ENCODE results near the gene ANXA10. TPM values are rescaled to one million over a fixed set of nuclear protein-coding genes. Genes with fewer than 3 reads are reported as not detected.
"Not testable (repeated sequence)": the region's sequence is repeated elsewhere in the genome, so short reads cannot be mapped to it uniquely, and the experiment has no call there.

Gene ANXA10
- total and polyA plus RNA-seq, 2 experiments from 2014 or later = not detected

GRCh38 chr4:168113059-168113458 lies 20.7 kb downstream of the ANXA10 start:
- H3K4me1 Mint-ChIP-seq; H3K9me2 ChIP-seq (ENCODE audit: insufficient read depth); H3K27me3 ChIP-seq (ENCODE audit: insufficient read depth); H3K4me3 ChIP-seq; H3K27me3 Mint-ChIP-seq (ENCODE audit: insufficient read depth, low read depth, poor library complexity); H3K79me2 ChIP-seq (replicated peaks; ENCODE audit: insufficient read depth); H3K36me3 Mint-ChIP-seq (ENCODE audit: low read depth); H3K27ac ChIP-seq (ENCODE audit: low read depth); H3K4me1 ChIP-seq (ENCODE audit: insufficient read depth); H2AFZ ChIP-seq; DNase-seq (ENCODE audit: low spot score); ATAC-seq; H3K4me2 ChIP-seq; H3K9me3 Mint-ChIP-seq; H4K20me1 ChIP-seq (replicated peaks; ENCODE audit: insufficient read depth); H3F3A ChIP-seq (replicated peaks; ENCODE audit: low read depth); H3K4me3 Mint-ChIP-seq; H3K27ac Mint-ChIP-seq; H3K36me3 ChIP-seq (ENCODE audit: insufficient read depth): not testable (repeated sequence)

DNA sequence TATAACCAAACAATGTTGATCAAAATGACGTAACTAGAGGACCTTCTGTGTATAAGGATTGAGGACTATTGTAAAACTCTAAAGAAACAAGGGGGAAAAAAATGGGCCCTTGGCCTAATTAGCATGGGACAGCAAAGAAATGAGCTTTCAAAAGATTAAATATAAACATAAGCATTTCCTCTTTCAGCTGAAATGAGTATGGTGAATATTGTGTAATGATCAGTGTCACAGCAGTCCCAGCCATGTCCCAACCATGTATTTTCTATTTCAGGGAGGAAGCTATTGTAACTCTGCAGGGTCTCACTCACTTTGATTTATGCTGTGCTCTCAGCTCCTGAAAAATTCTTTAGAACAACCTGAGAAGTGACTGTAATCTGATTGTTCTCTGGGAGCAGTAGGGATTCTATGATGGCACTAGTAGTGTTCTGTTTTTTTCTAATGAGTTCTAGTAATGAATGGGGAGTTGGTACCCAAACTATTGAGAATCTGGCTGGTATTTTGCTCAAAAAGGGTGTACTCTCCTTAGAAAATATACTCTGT lies 25.8 kb downstream of the ANXA10 start:
- DNase-seq (ENCODE audit: low spot score) (no peak), ATAC-seq (no peak)
- Histone ChIP-seq H2AFZ (no peak overlapping the region), H3K79me2 (replicated peaks; ENCODE audit: insufficient read depth) (no peaks in the 10 kb centered on the region), H3K4me2 (no peak overlapping the region), H3K4me3 (no peak overlapping the region), H4K20me1 (replicated peaks; ENCODE audit: insufficient read depth) (no peaks in the 10 kb centered on the region), H3K27me3 (ENCODE audit: insufficient read depth) (no peaks in the 10 kb centered on the region), H3K4me1 (ENCODE audit: insufficient read depth) (no peaks in the 10 kb centered on the region), H3K27ac (ENCODE audit: low read depth) (no peak overlapping the region), H3K36me3 (ENCODE audit: insufficient read depth) (no peaks in the 10 kb centered on the region), H3K9me2 (ENCODE audit: insufficient read depth) (no peaks in the 10 kb centered on the region), H3F3A (replicated peaks; ENCODE audit: low read depth) (no peaks in the 10 kb centered on the region)
- no peak overlapping the region for H3K4me3 Mint-ChIP-seq
- TF ChIP-seq, protein P1, sequence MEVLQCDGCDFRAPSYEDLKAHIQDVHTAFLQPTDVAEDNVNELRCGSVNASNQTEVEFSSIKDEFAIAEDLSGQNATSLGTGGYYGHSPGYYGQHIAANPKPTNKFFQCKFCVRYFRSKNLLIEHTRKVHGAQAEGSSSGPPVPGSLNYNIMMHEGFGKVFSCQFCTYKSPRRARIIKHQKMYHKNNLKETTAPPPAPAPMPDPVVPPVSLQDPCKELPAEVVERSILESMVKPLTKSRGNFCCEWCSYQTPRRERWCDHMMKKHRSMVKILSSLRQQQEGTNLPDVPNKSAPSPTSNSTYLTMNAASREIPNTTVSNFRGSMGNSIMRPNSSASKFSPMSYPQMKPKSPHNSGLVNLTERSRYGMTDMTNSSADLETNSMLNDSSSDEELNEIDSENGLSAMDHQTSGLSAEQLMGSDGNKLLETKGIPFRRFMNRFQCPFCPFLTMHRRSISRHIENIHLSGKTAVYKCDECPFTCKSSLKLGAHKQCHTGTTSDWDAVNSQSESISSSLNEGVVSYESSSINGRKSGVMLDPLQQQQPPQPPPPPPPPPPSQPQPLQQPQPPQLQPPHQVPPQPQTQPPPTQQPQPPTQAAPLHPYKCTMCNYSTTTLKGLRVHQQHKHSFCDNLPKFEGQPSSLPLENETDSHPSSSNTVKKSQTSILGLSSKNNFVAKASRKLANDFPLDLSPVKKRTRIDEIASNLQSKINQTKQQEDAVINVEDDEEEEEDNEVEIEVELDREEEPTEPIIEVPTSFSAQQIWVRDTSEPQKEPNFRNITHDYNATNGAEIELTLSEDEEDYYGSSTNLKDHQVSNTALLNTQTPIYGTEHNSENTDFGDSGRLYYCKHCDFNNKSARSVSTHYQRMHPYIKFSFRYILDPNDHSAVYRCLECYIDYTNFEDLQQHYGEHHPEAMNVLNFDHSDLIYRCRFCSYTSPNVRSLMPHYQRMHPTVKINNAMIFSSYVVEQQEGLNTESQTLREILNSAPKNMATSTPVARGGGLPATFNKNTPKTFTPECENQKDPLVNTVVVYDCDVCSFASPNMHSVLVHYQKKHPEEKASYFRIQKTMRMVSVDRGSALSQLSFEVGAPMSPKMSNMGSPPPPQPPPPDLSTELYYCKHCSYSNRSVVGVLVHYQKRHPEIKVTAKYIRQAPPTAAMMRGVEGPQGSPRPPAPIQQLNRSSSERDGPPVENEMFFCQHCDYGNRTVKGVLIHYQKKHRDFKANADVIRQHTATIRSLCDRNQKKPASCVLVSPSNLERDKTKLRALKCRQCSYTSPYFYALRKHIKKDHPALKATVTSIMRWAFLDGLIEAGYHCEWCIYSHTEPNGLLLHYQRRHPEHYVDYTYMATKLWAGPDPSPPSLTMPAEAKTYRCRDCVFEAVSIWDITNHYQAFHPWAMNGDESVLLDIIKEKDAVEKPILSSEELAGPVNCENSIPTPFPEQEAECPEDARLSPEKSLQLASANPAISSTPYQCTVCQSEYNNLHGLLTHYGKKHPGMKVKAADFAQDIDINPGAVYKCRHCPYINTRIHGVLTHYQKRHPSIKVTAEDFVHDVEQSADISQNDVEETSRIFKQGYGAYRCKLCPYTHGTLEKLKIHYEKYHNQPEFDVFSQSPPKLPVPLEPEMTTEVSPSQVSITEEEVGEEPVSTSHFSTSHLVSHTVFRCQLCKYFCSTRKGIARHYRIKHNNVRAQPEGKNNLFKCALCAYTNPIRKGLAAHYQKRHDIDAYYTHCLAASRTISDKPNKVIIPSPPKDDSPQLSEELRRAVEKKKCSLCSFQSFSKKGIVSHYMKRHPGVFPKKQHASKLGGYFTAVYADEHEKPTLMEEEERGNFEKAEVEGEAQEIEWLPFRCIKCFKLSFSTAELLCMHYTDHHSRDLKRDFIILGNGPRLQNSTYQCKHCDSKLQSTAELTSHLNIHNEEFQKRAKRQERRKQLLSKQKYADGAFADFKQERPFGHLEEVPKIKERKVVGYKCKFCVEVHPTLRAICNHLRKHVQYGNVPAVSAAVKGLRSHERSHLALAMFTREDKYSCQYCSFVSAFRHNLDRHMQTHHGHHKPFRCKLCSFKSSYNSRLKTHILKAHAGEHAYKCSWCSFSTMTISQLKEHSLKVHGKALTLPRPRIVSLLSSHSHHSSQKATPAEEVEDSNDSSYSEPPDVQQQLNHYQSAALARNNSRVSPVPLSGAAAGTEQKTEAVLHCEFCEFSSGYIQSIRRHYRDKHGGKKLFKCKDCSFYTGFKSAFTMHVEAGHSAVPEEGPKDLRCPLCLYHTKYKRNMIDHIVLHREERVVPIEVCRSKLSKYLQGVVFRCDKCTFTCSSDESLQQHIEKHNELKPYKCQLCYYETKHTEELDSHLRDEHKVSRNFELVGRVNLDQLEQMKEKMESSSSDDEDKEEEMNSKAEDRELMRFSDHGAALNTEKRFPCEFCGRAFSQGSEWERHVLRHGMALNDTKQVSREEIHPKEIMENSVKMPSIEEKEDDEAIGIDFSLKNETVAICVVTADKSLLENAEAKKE (CRISPR knock-in tag; IDR thresholded peaks at IDR 0.05) = no peak
- TF ChIP-seq ZNF114 (CRISPR knock-in tag; IDR thresholded peaks at IDR 0.05) = no peak
- TF ChIP-seq, protein P2, sequence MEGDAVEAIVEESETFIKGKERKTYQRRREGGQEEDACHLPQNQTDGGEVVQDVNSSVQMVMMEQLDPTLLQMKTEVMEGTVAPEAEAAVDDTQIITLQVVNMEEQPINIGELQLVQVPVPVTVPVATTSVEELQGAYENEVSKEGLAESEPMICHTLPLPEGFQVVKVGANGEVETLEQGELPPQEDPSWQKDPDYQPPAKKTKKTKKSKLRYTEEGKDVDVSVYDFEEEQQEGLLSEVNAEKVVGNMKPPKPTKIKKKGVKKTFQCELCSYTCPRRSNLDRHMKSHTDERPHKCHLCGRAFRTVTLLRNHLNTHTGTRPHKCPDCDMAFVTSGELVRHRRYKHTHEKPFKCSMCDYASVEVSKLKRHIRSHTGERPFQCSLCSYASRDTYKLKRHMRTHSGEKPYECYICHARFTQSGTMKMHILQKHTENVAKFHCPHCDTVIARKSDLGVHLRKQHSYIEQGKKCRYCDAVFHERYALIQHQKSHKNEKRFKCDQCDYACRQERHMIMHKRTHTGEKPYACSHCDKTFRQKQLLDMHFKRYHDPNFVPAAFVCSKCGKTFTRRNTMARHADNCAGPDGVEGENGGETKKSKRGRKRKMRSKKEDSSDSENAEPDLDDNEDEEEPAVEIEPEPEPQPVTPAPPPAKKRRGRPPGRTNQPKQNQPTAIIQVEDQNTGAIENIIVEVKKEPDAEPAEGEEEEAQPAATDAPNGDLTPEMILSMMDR (conservative IDR thresholded peaks at IDR 0.05; ENCODE audit: low read depth in 2 of 2) = no peak
- no peak for TF ChIP-seq POLR2AphosphoS5 (IDR thresholded peaks at IDR 0.05; ENCODE audit: low read depth)
- TF ChIP-seq EZH2phosphoT487 (IDR thresholded peaks at IDR 0.05; ENCODE audit: unreplicated experiment) = no peak
- H3K4me1 Mint-ChIP-seq = no peaks in the 10 kb centered on the region
- H3K27ac Mint-ChIP-seq = no peak overlapping the region
- H3K9me3 Mint-ChIP-seq = peaks cover 8% of the 10 kb centered on the region; the same call in 2 of the 3 replicates
- no peaks in the 10 kb centered on the region; the same call in 2 of the 3 replicates for H3K36me3 Mint-ChIP-seq (ENCODE audit: low read depth)
- no peaks in the 10 kb centered on the region for H3K27me3 Mint-ChIP-seq (ENCODE audit: insufficient read depth, low read depth, poor library complexity)

All from GM23338 (cell line).